ENCODE results near the gene UPF2.
A peak's percentile ranks its signal among the peaks of the same experiment; 100 is the strongest.
"Not testable (repeated sequence)": the region's sequence is repeated elsewhere in the genome, so short reads cannot be mapped to it uniquely, and the experiment has no call there.

The UPF2 gene

DNA sequence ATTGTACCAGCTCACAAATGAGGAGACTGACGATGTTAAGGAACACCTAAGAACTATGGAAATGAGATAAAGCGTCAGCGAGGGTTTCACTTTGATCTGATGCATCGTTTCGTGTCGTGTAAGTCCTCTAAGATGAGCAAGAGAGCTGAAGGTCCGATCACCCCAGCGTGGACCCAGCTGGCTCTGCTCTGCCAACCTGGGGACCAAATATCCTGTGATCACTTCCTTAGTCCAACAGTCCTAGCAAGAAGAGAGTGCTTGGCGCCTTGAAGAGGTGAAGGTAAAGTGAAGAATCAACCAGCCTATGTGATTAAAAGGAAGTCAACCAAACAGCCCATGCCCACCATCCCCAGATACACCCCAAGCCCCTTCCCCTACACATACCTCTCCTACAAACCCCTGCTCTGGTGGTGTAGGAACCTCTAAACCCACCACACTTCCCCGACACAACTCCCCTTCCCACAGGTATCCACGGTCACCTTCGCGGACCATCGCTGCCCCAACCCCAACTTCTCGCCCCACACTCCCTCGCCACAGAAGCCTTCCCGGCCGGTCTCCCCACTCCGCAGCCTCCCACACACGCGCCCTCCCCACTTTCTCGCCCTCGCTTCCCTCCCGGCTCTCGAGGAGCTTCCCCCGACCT is 722 bp downstream of the UPF2 start:
- DNase-seq: peak; percentile 27

DNA sequence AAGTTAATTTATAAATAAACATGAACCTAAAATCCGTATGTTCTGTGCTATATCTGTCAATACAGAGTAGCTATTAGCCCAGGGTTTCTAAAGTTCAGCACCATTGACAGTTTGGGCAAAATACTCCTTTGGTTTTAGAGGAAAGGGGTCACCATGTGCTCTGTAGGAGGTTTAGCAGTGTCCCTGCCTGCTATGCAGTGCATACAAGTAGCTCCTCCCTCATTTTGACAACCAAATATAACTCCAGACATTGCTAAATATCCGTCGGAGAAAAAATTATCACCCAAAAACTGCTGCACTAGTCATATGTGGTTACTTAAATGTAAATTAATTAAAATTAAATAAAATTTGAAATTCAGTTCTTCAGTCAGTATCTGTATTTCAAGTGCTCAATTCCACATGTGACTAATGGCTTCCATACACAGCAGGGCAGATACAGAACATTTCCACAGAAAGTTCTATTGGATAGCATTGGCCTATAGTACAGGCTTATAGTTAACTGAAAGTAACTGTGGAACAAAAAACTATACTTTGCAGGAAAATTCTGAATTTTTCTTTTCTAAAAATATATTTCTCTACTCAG is 6.4 kb downstream of the UPF2 start:
- no peak for DNase-seq

DNA sequence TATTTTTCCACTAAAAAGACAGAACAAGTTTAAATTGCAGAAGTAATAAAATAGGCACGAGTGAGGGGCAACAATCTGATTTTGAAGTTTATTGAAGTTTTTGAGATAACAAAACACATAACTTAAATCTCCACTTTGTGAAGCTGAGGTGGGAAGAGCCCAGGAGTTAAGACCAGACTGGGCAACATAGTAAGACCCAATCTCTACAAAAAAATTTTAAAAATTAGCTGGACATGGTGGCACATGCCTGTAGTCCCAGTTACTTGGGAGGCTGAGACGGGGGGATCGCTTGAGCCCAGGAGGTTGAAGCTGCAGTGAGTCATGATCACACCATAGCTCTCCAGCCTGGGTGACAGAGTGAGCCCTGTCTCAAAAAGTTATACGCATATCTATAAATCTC is 11.2 kb downstream of the UPF2 start:
- no peak for DNase-seq

DNA sequence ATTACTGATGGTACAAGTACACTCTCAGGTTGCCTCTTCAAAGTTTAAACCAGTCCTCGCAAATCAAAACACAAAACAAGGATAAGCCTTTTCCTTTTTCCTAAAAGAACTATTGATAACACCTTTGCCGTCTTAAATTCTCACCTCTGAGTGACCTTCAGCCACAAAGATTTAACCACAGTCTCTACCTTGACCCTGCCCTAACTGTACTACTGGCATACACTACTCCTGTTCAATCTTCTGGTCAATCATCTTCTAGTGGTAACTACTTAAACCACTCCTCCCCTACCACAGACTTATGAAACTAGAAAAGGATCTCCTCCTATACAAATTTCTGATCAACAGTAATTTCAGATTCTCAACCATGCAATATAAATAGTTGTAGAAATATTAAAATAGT is 15.1 kb downstream of the UPF2 start:
- no peak for DNase-seq

DNA sequence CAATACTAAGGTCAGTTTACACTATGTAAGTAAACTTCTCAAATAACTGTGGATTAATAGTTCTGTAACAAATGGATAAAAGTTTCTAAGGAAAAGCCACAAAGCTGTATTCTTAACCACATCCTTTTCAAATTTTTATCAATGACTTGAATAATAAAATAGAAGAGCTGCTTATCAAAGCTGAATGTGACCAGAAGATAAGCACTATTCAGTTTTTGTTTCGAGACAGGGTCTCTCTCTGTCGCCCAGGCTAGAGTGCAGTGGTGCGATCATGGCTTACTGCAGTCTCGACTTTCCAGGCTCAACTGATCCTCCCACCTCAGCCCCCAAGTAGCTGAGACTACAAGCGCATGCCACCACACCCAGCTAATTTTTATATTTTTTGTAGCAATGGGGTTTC is 17.0 kb downstream of the UPF2 start:
- DNase-seq: no peak

DNA sequence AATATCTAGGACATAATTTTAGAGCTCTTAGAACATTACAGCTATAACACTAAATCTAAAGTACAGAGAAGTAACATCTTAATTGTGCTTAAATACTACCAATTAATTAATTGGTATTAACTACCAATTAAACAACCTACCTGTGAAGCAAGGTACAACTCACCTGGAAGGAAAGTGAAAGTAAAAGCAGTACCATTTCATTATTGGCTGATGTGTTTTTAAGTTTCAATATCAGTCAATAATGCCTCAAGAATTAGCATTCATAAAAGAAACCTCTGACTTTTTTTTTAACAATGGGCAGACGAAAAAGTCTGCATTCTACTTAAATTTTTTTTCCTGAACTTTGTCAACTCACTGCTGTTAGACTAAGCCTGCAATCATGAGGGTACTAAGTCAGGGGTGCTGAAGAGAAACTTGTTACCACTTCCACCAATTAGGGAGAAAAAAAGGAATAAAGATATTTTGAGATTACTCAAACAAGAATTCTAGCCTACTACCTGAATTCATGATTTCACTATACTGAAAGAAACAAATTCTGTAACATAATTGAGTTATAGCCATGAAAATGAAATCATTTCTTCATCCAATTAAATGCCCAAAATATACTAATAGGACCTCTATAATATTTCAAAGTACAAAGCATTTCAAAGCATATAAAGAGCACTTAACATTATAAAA is 19.9 kb downstream of the UPF2 start:
- no peak for DNase-seq

DNA sequence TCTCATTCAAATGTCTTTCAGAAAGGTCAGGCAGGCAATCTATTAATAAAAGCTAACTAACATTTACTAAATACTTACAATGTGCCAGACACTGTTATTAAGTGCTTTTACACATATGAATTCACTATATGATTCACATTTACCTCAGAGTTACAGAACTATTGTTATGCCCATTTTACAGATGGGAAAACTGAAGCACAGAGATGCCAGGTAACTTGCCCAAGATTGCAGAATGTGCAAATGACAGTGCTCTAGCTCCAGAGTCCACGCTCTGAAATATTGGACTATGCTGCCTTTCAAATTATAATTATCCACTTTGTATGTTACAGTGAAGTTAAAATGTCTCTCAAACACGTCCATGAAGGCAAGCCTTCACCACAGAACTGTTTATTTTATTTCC is 22.0 kb downstream of the UPF2 start:
- no peak for DNase-seq

DNA sequence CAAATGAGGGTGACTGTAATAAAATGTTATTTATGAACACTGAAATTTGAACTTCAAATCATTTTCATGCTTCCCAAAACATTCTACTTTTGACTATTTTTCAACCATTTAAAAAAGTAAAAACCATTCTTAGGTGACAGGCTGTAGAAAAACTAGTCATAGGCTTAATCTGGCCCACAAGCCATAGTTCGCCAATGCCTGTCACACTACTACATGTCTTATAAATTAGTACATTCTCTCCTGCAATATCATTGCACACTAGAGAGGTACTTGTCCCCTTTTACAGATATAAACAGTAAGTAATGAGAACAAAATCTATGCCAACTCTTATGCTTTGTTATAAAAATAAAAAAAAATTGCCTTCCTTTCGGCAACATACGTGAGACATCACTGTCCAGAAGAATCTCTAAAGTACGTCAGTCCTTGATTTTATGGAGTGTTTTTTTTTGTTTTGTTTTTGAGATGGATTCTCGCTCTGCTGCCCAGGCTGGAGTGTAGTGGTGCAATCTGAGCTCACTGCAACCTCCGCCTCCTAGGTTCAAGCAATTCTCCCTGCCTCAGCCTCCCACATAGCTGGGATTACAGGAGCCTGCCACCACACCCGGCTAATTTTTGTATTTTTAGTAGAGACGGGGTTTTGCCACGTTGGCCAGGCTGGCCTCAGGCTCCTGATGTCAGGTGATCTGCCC is 23.2 kb downstream of the UPF2 start:
- DNase-seq: no peak

DNA sequence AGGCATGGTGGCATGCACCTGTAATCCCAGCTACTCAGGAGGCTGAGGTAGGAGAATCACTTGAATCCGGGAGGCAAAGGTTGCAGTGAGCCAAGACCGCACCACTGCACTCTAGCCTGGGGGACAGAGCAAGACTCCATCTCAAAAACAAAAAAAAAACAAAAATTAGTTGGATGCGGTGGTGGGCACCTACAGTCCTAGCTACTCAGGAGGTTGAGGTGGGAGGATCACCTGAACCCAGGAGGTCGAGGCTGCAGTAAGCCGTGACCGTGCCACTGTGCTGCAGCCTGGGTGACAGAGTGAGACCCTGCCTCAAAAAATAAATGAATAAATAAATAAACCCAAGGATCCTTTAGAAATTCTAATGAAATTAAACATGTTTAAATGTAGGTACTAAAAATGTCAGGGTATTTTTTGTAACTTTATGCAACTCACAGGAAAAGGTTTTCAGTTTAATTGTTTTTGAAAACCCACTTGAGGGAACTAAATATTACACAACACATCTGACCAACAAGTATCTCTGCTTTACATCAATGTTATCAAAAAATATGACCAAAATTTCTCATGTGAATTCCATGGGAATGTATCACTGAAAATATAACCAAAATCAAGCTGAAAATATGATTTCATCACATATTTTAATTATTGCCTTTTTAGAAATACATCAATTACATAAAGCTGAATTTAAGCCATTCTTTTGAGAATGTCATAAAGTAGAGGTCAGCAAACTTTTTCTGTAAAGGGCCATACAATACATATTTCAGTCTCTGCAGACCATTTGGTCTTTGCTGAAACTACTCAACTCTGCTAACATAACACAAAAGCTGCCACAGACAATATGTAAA is 23.9 kb downstream of the UPF2 start:
- DNase-seq: no peak

DNA sequence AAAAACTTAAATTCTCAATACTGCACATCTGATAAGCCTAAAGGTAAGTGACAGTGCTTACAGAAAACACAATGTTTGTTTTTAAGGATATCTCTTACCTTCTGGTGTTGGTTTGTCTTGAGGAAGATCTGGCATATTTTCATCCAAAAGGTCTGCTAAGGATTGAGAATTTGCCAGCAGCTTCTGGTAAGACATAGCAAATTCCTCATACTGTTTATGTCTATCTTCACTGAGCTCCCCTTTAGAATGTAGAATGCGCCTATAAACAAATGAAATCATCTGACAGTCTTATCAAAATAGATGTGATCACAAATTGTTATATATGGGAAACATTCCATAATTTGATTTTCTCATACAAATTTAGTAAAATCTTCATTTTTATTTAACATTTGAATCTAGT is 28.7 kb downstream of the UPF2 start:
- DNase-seq: no peak

DNA sequence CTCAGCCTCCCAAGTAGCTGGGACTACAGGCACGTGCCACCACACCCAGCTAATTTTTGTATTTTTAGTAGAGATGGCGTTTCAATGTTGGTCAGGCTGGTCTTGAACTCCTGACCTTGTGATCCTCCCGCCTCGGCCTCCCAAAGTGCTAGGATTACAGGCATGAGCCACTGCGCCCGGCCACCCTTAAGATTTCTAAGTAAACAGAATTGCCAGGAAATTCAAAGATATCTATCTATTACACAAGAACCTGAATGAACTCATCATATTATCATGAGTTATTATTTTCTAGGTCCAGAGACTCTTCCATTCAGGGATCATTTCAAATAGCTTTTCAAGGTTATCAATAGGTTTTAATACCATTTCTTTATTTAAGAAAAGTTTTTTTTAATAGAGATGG is 29.2 kb downstream of the UPF2 start:
- DNase-seq: not testable (repeated sequence)

DNA sequence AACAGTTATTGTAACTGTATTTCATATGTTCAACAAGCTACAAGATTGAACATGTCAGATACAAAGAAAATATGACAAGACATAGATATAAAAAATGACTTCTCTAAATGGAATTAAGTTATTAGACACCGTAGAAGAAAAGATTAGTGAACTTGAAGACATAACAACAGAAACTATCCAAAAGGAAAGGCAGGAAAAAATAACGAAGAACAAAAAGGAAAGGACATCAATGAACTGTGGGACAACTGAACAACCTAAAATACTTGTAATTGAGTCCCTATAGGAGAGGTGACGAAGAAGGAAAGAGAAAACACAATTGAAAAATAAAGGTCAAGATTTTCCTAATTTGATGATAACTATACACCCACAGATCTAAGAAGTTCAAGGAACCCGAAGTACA is 32.3 kb downstream of the UPF2 start:
- no peak for DNase-seq

DNA sequence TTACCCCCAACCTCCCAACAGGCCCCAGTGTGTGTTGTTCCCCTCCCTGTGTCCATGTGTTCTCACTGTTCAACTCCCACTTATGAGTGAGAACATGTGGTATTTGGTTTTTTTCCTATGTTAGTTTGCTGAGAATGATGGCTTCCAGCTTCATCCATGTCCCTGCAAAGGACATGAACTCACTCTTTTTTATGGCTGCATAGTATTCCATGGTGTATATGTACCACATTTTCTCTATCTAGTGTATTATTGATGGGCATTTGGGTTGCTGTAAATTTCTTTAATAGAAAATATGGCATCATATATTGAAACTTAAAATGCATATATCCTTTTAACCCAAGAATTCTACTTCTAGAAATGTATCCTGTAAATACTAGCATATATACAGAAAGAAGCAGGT is 33.8 kb downstream of the UPF2 start:
- DNase-seq: not testable (repeated sequence)

DNA sequence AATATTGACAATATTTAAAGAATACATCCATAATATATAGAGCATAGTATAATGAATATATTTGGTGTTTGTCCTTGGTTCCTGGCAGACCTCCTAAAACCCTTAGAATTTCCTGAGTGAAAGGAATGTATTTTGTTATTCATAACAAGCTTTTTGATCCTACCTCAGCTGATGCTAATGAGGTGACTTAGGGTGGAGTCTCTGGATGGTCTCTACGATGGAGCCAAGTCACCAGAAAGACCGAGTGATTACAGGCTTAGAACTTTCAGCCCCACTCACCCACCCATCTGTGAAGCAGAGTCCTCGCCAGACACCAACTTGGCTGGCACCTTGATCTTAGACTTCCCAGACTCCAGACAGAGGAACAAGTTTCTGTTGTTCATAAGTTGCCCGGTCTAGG is 35.9 kb downstream of the UPF2 start:
- no peak for DNase-seq

DNA sequence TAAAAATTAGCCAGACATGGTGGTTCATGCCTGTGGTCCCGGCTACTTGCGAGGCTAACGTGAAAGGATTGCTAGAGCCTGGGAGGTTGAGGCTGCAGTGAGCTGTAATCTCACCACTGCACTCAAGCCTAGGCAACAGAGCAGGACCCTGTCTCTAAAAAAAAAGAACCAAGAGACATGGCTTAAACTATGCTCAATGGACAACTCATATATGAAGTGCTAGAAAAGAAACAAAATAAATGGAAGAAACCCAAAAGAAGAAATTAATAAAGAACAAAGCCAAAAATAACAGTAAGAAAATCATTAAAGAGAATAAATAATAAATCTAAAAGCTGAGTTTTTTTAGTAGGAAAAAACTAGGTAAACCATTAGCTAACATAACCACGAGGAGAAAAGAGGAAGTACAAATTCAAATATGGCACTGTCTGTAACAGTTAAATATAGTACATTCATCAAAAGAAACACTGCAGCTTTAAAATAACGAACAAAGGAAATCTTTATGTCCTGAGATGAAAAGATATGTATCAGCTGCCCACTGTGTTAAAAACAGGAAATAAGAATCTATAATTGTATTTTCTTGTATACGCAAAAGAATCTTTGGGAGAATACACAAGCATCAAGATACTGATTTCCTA is 48.7 kb downstream of the UPF2 start:
- DNase-seq: no peak

DNA sequence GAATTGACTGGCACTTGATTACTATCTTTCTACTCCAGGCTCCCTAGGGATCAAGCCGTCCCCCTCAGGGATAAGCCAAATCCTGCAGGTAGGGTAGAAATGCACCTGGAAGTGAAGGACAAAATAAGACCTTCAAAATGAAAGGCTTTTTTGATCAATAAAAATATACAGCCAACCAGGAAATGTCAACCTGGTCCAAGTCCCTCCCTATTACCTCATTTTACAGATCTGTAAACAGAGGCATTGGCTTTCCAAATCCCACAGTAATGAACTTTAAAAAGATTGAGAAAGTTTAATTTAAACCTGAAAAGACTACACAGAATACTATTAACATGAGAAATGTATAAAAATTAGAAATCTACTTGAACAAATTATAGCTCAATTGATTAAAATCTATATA is 53.7 kb downstream of the UPF2 start:
- no peak for DNase-seq

DNA sequence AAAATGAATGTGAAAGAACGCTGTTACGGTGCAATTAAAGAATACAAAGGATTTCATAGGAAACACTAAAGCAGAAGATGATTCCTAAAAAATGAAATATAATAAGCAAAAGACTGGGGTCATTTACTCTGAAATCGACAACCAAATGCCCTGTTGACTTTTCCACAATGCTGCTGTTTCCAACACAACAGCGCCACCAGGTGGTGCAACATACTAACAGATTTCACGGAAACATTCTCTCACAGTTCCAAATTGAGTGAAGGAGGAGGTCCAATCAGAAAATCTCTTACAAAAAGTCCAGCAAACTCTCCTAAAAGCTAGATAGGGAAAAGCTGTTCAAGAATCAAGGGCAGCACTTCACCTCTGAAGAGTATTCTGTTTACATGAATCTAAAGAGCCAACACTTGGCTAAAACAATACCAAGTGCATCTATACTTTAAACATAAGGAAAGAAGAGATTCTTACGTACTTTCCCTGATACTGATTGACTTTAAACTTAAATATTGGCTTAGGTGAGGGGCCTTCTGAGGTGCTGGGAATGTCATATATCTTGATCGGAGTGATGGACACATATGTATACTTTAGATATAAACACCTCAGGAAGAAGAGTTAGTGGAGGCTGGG is 55.9 kb downstream of the UPF2 start:
- DNase-seq: peak; percentile 75

DNA sequence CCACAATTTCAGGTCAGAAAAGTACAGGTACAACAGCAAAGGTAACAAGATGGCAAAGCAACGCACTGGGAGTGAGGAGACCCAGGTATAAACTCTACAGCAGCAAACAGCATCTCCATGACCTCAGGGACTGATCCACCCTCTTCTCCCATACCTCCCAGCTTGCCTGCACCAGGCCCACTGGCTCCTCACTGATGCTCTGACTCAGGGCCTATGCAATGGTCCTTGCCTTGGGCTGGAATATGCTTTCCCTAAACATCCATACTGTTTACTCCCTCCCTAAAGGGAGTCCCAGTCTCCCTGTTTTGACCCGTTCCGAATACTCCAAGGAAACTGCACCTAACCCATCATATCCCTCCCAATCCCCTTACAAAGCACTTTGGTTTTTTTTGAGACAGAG is 60.4 kb downstream of the UPF2 start:
- DNase-seq: no peak

DNA sequence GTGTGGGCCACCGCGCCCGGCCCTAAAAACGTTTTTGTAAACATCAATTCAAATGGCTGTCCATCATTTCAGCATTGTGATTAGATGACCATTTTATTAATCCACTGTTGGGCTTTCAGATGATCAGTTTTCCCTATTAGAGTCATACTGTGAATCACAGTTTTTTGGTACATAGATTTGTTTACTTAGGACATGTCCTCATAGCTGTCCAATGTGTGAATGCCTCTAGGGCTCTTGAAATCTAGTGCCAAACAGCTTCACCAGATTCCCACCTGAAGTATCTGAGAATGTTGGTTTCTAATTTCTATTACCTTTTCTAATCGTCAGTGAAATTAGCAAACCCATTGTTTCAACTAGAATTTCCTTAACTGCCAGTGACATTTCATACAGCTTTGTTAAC is 66.8 kb downstream of the UPF2 start:
- no peak for DNase-seq

DNA sequence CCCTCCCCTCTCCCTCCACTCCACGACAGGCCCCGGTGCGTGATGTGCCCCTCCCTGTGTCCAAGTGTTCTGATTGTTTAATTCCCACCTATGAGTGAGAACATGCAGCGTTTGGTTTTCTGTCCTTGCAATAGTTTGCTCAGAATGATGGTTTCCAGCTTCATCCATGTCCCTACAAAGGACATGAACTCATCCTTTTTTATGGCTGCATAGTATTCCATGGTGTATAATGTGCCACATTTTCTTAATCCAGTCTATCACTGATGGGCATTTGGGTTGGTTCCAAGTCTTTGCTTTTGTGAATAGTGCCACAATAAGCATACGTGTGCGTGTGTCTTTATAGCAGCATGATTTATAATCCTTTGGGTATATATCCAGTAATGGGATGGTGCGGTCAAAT is 70.1 kb downstream of the UPF2 start:
- DNase-seq: not testable (repeated sequence)

DNA sequence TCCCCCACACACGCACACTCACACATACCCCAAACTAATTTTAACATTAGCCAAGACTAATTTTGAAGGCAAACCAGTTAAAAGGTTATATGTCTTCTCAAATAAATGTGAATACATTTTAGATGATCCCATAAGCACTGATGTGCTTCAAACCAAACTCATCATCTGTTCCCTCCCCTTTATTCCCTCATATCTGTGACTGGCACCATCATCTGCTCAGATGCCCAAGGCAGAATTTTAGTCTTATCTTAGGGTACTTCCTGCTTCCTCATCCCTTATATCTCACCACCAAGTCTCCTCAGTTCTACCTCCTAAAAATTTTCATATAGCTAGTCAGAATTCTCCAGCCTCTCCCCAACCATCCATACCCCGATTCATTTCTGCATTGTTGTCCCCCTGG is 80.4 kb downstream of the UPF2 start:
- no peak for DNase-seq

DNA sequence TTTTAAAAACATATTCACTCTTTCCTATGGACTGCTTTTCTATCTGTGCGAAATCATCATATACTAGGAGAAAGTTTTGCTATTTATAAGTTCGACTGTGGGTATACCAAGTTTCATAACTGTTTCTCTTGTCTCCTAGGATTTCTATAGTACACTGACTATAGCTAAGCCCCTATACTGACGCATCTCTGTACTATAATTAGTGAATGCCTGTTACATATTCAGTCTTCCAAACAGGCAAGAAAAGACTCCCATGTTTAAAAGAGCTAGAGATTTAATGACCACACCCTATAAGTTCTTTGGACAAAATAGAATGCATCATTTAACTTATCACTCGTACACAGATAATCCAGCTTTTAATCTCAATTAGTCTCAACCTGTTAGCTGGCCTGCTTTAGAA is 80.8 kb downstream of the UPF2 start:
- no peak for DNase-seq
